Measurements from ENCODE around the gene RPS27A.
"Not testable (repeated sequence)": the region's sequence is repeated elsewhere in the genome, so short reads cannot be mapped to it uniquely, and the experiment has no call there.

RPS27A gene

GRCh38 chr2:55232084-55232862 lies at the start of gene RPS27A, which contains the start of gene CLHC1:
RPS27A (plus strand) TSS chr2:55232688; CDS start chr2:55232825, 137 bp downstream.
CLHC1 (minus strand) TSS chr2:55232293; CDS start chr2:55222411, 9,882 bp downstream.
- peak; percentile 88 for DNase-seq (ENCODE audit: low read depth)

GRCh38 chr2:55186837-55187236 lies 45.7 kb upstream of the RPS27A start:
- not testable (repeated sequence) for DNase-seq (ENCODE audit: low read depth)

GRCh38 chr2:55191888-55192287 lies 40.6 kb upstream of the RPS27A start:
- DNase-seq (ENCODE audit: low read depth) = not testable (repeated sequence)

GRCh38 chr2:55196526-55196925 lies 36.0 kb upstream of the RPS27A start:
- no peak for DNase-seq (ENCODE audit: low read depth)

GRCh38 chr2:55200416-55200815 lies 32.1 kb upstream of the RPS27A start:
- no peak for DNase-seq (ENCODE audit: low read depth)

- no peak for DNase-seq (ENCODE audit: low read depth)
These were observed 28.0 kb upstream of the RPS27A start for GRCh38 chr2:55204536-55204935.

- no peak for DNase-seq (ENCODE audit: low read depth)
These were observed 27.5 kb upstream of the RPS27A start for GRCh38 chr2:55204950-55205349.

- DNase-seq (ENCODE audit: low read depth) = no peak
These were observed 18.7 kb upstream of the RPS27A start for GRCh38 chr2:55213822-55214221.

- no peak for DNase-seq (ENCODE audit: low read depth)
These were observed 8.3 kb upstream of the RPS27A start for GRCh38 chr2:55223958-55224760.

GRCh38 chr2:55224761-55225261 lies 7.7 kb upstream of the RPS27A start:
- DNase-seq (ENCODE audit: low read depth) = no peak

GRCh38 chr2:55225481-55226020 lies 6.9 kb upstream of the RPS27A start:
- no peak for DNase-seq (ENCODE audit: low read depth)

- DNase-seq (ENCODE audit: low read depth) = not testable (repeated sequence)
These were observed 4.9 kb upstream of the RPS27A start for GRCh38 chr2:55227437-55228225.

GRCh38 chr2:55228226-55228563 lies 4.3 kb upstream of the RPS27A start:
- no peak for DNase-seq (ENCODE audit: low read depth)

- DNase-seq (ENCODE audit: low read depth) = no peak
These were observed 3.3 kb upstream of the RPS27A start for GRCh38 chr2:55229221-55229620.

GRCh38 chr2:55230551-55230950 lies 1.9 kb upstream of the RPS27A start:
- no peak for DNase-seq (ENCODE audit: low read depth)

- DNase-seq (ENCODE audit: low read depth) = no peak
These were observed 873 bp upstream of the RPS27A start for GRCh38 chr2:55231546-55232083.

GRCh38 chr2:55232863-55233657 lies 572 bp downstream of the RPS27A start:
- peak; percentile 32 for DNase-seq (ENCODE audit: low read depth)

- DNase-seq (ENCODE audit: low read depth) = no peak
These were observed 1.1 kb downstream of the RPS27A start for GRCh38 chr2:55233658-55233940.

- DNase-seq (ENCODE audit: low read depth) = no peak
These were observed 3.4 kb downstream of the RPS27A start for GRCh38 chr2:55235724-55236538.

- DNase-seq (ENCODE audit: low read depth) = no peak
These were observed 4.6 kb downstream of the RPS27A start for GRCh38 chr2:55236992-55237543.
